Neural progenitor cell (in vitro differentiated cells): ENCODE results near the gene ADGRV1.

Experiments used
- CTCF ChIP-seq: fragments of 200-600 bp; sonication (generic); IDR thresholded peaks from 2 replicates; pipeline ENCODE4 v1.5.1; 2017; ENCODE audit warnings: antibody characterized with exemption, mild to moderate bottlenecking
- EZH2phosphoT487 ChIP-seq: fragments of 200-600 bp; sonication (generic); IDR thresholded peaks from 2 replicates; pipeline ENCODE4 v1.6.1; 2017; ENCODE audit warnings: antibody characterized with exemption

GRCh38 chr5:91006713-91007112, 448.1 kb downstream of the ADGRV1 start:
- no peak for TF ChIP-seq CTCF
- TF ChIP-seq EZH2phosphoT487: no peak
